Mesothelial cell of epicardium (in vitro differentiated cells): ENCODE measurements around the gene PARD3. TPM values are rescaled to one million over a fixed set of nuclear protein-coding genes. Genes with fewer than 3 reads are reported as not detected.

Experiments
- DNase-seq, 2 experiments: peaks; one replicate each; pipeline ENCODE4 v3.0.0; 2021; ENCODE audit warnings: low spot score in 2 of 2; ENCODE audit not compliant: unreplicated experiment in 2 of 2
- H3K27ac Mint-ChIP-seq: 2 replicates; pipeline ENCODE4 v1.8.0; 2021; ENCODE audit warnings: mixed read lengths
- H3K27me3 Mint-ChIP-seq: 2 replicates; pipeline ENCODE4 v1.8.0; 2021; ENCODE audit warnings: low read depth, mixed read lengths
- H3K36me3 Mint-ChIP-seq: 2 replicates; pipeline ENCODE4 v1.8.0; 2021; ENCODE audit warnings: mixed read lengths
- H3K4me1 Mint-ChIP-seq: 2 replicates; pipeline ENCODE4 v1.8.0; 2021; ENCODE audit warnings: mixed read lengths
- H3K4me3 Mint-ChIP-seq: 2 replicates; pipeline ENCODE4 v1.8.0; 2021; ENCODE audit warnings: mild to moderate bottlenecking, moderate library complexity, mixed read lengths
- H3K9me3 Mint-ChIP-seq: 2 replicates; pipeline ENCODE4 v1.8.0; 2021; ENCODE audit warnings: mixed read lengths
- total RNA-seq: library from RNA; stranded (reverse); gene quantifications from 3 replicates; pipeline ENCODE4 v1.2.1, GENCODE V29; 2021
- TF ChIP-seq, protein P1 (sequence below): fragments of 200-600 bp; sonication (generic); IDR thresholded peaks from one replicate; pipeline ENCODE4 v1.5.0; 2021; ENCODE audit warnings: antibody characterized with exemption; ENCODE audit not compliant: unreplicated experiment

Gene PARD3
- total RNA-seq, 1 donor from 2014 or later, result 73.2 TPM

DNA sequence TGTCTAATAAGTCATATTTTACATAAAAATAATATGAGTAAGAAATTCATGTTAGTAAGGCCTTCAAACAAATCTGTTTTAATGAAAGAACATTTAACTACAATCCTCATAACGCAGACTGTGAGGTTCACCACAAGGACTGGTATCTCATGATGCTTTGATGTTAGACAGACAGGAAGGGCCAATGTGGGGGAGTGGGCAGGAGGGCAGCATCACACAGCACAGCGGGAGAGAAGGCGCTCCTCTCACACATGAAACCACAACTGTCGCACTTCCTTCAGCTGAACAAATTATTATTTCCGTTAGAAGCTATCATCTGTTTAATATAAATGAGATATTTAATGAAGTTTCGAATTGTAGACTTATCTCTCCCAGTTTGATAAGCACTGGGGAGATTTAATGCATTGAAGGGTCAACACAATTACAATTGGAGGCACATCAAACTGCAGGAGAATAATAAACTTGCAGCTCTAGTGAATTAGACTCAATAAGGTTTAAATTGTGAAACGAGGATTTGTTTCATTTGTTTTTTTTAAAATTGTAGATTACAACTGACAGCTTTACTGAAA lies 466.1 kb downstream of the PARD3 start:
- Mint-ChIP-seq H3K4me3 (no peak overlapping the region), H3K27ac (no peak overlapping the region), H3K9me3 (peaks cover 6% of the 10 kb centered on the region), H3K36me3 (peaks cover 39% of the 10 kb centered on the region), H3K4me1 (peaks cover 12% of the 10 kb centered on the region), H3K27me3 (no peaks in the 10 kb centered on the region)
- no peak for DNase-seq
- TF ChIP-seq, protein P1, sequence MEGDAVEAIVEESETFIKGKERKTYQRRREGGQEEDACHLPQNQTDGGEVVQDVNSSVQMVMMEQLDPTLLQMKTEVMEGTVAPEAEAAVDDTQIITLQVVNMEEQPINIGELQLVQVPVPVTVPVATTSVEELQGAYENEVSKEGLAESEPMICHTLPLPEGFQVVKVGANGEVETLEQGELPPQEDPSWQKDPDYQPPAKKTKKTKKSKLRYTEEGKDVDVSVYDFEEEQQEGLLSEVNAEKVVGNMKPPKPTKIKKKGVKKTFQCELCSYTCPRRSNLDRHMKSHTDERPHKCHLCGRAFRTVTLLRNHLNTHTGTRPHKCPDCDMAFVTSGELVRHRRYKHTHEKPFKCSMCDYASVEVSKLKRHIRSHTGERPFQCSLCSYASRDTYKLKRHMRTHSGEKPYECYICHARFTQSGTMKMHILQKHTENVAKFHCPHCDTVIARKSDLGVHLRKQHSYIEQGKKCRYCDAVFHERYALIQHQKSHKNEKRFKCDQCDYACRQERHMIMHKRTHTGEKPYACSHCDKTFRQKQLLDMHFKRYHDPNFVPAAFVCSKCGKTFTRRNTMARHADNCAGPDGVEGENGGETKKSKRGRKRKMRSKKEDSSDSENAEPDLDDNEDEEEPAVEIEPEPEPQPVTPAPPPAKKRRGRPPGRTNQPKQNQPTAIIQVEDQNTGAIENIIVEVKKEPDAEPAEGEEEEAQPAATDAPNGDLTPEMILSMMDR, result no peak

DNA sequence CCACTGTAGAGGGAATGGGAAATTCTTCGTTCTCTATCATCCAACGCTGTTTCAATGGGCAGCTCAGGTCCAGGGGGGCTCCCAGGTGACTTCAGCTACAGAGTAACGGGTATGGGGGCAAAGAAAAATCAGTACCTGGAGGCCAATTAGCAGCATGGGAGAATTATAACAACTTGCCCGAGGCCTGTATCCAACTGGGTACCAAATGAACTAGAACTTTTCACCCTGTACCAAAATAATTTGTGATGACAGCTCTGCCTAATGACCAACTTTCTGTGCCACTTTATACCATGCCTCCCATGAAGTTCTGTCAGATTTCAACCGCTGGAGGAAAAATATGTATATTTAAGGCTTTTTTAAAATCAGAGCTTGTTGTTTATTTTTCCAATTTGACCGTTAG lies 467.1 kb downstream of the PARD3 start:
- no peak overlapping the region for H3K27ac Mint-ChIP-seq
- no peak overlapping the region for H3K4me3 Mint-ChIP-seq
- no peak for DNase-seq
- peaks cover 6% of the 10 kb centered on the region for H3K9me3 Mint-ChIP-seq
- no peaks in the 10 kb centered on the region for H3K27me3 Mint-ChIP-seq
- TF ChIP-seq, protein P1, result no peak
- peaks cover 32% of the 10 kb centered on the region for H3K36me3 Mint-ChIP-seq
- peaks cover 12% of the 10 kb centered on the region for H3K4me1 Mint-ChIP-seq

DNA sequence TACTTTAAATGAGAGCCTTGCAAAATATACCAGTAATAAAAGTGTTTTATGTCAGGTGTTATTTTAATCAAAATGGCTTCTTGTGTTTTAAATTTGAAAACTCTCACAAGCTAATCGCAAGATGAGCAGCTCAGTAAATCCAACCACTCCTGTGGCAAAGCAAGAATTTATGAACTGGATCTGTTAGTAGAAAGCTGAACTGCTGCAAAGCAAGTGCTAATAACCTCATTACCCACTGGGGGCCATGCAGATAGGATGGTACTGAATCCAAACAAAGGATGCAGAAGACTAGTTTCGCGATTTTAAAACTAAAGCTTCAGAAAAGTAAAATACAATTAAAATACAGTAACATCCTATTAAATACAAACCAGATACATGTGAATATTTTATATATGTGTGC lies 468.0 kb downstream of the PARD3 start:
- peaks cover 12% of the 10 kb centered on the region for H3K4me1 Mint-ChIP-seq
- H3K27ac Mint-ChIP-seq, result no peak overlapping the region

DNA sequence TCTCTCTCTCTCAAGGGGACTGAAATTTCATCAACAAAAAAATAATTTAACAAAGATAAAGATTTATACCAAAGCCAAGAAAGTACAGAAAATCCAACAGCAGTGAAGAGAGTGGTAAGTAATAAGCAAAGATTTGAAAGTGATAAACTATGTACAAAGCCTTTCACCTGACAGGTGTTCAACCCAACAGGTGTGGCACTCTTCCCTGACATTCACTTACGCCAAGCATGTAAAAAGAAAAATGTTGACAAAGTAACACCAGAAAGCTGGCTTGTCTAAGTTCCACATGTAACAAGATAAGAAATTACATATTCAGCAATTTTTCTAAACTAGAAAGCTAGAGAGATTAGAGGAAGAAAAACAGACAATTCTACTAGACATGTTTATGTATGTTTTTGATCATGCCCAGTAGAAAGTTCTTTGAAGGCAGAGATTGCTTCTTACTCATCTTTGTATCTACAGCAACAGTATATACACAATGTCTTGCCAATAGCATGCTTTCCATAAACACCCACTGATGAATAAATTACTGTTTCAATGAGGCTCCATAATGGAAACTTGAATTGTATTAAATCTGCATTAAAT lies 468.5 kb downstream of the PARD3 start:
- DNase-seq, result no peak
- H3K4me1 Mint-ChIP-seq, result peaks cover 12% of the 10 kb centered on the region
- no peaks in the 10 kb centered on the region for H3K27me3 Mint-ChIP-seq
- H3K4me3 Mint-ChIP-seq, result no peak overlapping the region
- H3K27ac Mint-ChIP-seq, result peak overlapping the region; percentile 32
- peaks cover 25% of the 10 kb centered on the region for H3K36me3 Mint-ChIP-seq
- H3K9me3 Mint-ChIP-seq, result peaks cover 6% of the 10 kb centered on the region
- TF ChIP-seq, protein P1, result no peak

More for the DNA sequence above, 468.0 kb downstream of the PARD3 start:
- no peak for DNase-seq
- TF ChIP-seq, protein P1, result no peak
- Mint-ChIP-seq H3K36me3 (peaks cover 26% of the 10 kb centered on the region), H3K4me3 (no peak overlapping the region), H3K9me3 (peaks cover 6% of the 10 kb centered on the region), H3K27me3 (no peaks in the 10 kb centered on the region)

DNA sequence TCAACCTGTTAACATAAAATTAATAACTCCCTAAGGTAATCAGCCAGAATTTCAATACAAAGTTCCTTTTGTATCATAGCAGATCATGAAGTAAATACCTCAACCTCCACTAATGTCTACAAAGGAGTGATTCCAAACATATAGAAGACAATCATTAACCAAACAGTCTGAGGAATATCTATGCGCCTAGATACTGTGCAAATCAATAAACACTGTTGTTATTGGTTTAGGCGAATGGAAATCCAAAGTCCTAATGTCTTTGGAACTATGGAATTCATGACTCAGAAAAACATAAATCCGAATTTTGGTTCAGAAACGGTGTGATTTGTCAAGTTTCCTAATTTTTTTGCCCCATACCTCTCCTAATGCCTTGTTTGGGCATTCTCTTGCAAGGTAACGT lies 469.7 kb downstream of the PARD3 start:
- Mint-ChIP-seq H3K36me3 (peaks cover 16% of the 10 kb centered on the region), H3K4me3 (no peak overlapping the region), H3K27me3 (no peaks in the 10 kb centered on the region), H3K9me3 (peaks cover 6% of the 10 kb centered on the region), H3K27ac (no peak overlapping the region), H3K4me1 (peaks cover 21% of the 10 kb centered on the region)
- DNase-seq, result no peak
- TF ChIP-seq, protein P1, result no peak

DNA sequence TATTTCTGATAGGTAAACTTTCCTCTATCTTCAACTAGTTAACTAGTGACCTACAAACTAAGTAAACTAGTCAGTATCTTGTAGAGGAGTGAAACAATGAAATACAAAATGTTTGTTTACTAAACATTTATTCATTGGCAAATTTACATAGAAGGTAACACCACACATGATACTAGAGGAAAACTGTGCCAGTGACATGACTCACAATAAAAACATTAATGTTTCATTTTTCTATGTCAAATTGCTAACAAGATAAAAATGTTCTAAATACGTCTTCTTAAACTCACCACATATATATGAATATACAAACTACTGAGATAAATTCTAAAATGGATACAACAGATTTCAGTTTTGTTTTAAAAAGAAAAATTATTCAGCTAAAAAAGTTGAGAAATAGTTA lies 471.3 kb downstream of the PARD3 start:
- no peak for DNase-seq
- Mint-ChIP-seq H3K4me1 (peaks cover 31% of the 10 kb centered on the region), H3K4me3 (no peak overlapping the region), H3K9me3 (peaks cover 3% of the 10 kb centered on the region), H3K36me3 (peaks cover 11% of the 10 kb centered on the region), H3K27ac (no peak overlapping the region), H3K27me3 (no peaks in the 10 kb centered on the region)
- TF ChIP-seq, protein P1, result no peak
